Iris pigment epithelial cell (primary cell): ENCODE data around the gene TLE3.
A peak's percentile ranks its signal among the peaks of the same experiment; 100 is the strongest.

Source experiments
- DNase-seq: peaks from one replicate; pipeline ENCODE4 v3.0.0-alpha.2; 2011; ENCODE audit warnings: low read depth

TLE3 gene

GRCh38 chr15:70063261-70063925 is 34.3 kb downstream of the TLE3 start:
- DNase-seq: no peak

GRCh38 chr15:70062321-70062956 is 35.3 kb downstream of the TLE3 start:
- DNase-seq: peak; percentile 93

GRCh38 chr15:70061696-70062270 is 35.9 kb downstream of the TLE3 start:
- no peak for DNase-seq

- DNase-seq: no peak
These were observed 36.8 kb downstream of the TLE3 start for GRCh38 chr15:70060993-70061305.

- DNase-seq: no peak
These were observed 37.3 kb downstream of the TLE3 start for GRCh38 chr15:70060214-70060992.

DNA sequence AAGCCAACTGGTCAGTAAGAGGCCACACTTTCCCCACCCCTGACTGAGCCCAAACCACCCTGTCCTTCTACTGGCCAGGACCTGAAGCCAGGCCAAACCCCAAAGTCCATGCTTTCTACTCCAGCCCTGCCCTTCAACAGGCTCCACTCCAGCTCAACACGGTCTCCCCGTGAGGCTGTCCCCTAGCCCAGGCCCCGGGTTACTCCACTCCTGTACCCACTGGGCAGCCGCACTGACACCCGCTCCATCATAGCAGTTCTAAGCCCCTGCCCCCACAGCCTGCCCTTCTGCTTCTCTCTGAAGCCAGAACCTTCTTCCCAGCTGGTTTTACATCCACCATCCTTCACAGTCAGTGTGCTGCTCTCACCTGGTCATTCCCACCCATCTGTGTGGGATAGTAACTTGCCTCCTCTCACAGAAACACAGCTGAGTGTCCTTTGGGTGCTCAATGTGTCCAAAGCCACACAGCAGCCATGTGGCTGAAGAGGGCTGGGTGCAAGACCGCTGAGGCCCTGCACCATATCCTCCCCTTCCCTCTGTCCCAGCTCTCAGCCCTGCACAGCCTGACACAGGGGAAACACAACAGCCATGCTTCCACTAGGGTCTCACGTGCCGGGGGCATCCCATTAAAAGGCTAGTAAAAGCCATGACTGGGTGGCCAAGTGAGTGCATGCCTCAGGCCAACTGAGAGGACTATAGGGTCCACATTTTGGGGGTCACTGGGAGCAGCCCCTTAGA is 38.1 kb downstream of the TLE3 start:
- DNase-seq: no peak

DNA sequence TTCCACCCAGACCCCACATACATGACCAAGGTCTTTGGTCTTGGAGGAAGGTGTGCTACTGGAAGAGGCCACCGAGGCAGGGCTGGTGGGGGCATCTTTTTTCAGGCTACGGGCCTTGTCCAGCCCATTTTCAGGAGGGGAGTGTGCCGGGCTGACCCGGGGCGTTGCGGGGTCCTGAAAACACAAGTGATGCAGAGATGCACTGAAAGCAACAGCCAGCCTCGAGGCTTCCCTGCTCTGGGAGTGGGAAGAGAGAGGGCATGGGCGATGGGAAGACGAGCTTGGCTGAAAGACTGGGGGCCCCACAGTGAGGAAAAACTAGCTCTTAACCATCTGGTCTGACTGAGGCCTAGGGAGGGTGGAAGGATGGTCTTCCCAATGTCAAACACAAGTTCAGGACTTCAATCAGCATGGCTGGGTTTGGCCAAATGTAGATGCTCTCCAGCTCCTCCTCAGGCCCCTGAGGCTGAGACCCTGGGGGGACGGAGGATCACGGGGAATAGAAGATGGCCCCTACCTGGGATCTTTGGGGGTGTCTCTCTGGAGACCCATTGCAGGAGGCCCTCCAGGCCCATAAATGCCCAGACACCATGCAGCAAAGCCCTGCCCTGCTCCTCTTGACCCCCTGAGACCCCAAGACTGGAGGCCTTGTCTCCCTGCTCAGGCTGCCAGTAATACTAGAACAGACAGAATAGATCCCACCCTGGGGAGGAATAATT is 38.9 kb downstream of the TLE3 start:
- DNase-seq: no peak

DNA sequence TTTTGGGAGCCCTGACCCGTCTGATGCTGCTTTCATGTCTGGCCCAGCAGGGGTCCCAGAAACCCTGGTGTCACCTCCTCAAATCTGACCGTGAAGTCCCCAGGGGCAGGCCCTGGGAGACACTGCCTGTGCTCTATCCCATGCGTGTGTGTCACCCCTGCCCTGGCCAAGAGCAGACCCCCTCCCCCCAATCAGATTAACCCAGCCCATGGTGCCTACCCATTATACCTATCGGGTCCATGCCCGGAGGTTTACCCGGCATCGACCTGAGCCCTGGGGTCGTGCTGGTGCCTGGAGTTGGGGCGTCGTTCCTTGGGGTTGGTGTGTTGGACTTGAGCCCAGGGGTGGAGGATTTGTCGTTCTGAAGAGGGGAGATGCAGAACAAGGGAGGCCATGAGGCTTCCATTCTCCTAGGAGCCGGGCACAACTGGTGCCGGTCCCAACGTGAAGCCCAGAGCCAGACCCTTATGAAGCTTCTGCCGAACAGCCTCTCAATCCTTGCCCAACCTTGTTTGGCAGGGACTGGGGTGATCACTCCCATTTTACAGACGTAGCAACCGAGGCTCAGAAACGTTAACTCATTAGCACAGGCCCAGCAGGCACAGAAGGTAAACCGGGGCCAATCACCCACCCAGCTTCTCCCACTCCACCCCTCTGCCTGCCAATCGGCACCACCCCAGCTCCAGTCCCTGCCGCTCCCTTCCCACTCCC is 39.6 kb downstream of the TLE3 start:
- DNase-seq: no peak

DNA sequence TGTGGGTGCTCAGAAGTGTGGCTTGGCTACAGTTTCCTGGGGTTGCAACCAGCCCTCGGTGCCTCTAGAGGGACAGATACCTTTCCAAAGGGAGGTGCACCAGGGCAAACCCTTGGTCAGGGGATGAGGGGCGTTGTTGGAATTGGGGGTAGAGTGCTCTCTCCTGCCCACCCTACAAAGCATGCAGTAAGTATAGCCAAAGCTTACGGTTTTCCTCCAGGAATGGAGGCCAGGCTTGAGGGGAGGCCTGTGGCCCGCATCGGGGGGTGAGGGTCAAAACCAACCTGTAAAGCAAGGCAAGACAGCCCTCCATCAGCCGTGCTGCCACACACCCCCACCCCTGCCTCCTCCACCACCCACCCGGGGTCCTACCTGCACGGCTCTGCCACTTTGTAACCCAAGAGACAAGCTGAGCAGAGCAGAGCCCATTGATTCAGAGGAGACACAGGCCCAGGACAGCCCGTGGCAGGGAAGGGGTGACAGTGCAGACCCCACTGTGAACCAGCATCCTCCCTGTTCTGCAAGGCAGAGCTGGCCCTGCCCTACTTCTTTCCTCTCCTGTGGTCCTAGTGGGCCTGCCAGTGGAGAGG is 41.5 kb downstream of the TLE3 start:
- no peak for DNase-seq

GRCh38 chr15:70055601-70056051 is 42.1 kb downstream of the TLE3 start:
- no peak for DNase-seq

DNA sequence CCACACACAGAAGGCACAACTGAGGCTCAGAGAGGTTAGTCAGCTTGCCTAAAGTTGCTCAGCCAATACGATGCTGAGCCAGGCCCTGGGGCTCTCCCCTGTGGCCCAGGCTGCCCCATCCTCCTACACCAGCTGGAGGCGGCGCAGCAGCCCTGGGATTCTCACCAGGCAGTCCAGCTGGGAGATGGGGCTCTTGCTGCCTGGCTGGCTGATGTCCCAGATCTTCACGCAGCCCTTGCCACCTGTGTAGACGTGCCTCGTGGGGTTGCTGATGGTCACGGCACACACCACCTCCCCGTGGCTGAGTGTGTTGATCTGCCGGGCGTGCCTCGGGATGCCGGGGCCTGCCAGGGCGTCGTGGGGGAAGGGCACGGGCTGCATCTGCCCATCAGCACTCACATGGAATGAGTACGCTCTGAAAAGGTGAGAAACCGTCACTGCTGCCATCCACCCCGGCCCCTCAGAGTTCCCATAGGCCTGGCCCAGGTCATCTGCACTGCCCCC is 42.8 kb downstream of the TLE3 start:
- DNase-seq: no peak

- DNase-seq: no peak
These were observed 43.4 kb downstream of the TLE3 start for GRCh38 chr15:70054366-70054765.

- DNase-seq: no peak
These were observed 43.9 kb downstream of the TLE3 start for GRCh38 chr15:70053716-70054229.

DNA sequence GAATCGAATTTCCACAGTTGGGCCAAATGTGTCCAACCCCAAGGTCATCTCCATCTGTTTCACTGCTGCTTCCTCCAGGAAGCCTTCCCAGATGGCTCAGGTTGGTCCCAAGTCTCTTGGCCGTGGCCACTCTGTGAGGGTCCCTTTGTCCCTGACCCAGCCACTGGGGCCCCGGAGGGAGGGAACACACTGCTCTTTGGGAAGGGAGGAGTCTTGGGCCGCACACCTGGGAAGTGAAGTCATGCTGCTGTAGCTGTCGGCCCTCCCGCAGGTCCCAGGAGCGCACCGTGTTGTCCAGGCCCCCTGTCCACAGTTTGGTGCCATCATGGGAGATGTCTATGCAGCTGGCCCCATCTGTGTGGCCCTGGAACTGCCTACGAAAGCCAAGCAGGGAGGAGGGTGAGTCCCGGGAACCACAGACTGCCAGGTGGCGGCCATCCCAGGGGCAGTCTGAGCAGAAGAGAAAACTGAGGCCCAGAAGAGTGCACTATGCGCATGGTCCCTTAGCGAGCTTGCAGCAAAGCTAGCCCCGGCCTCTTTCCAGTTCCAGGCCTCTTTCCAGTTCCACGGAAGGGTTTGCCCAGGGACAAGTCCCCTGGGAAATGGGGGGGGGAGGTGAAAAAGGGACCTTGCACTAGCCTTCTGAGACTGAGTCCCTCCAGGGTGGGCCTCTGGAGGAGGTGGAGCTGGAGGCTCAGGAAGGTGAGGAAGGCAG is 44.6 kb downstream of the TLE3 start:
- DNase-seq: no peak

GRCh38 chr15:70051948-70052633 is 45.6 kb downstream of the TLE3 start:
- DNase-seq: no peak

DNA sequence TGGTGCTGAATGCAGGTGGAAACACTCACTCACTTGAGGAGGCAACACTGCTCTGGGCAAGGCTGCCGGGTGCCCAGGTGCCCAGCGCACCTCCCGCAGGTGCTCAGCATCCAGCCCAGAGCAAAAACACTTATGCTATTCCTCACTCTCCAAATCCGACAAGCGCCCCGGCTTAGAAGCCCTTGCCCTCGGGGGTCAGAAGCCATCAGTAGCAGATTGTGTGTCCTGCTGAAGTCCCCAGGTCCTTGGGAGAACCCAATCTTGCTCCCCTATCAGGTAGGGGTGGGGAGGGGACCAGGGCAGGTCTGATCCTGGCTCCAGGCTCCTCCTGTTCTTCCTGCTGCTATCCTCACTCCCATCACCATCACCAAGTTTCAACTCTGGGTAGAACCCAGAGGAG is 46.7 kb downstream of the TLE3 start:
- no peak for DNase-seq

DNA sequence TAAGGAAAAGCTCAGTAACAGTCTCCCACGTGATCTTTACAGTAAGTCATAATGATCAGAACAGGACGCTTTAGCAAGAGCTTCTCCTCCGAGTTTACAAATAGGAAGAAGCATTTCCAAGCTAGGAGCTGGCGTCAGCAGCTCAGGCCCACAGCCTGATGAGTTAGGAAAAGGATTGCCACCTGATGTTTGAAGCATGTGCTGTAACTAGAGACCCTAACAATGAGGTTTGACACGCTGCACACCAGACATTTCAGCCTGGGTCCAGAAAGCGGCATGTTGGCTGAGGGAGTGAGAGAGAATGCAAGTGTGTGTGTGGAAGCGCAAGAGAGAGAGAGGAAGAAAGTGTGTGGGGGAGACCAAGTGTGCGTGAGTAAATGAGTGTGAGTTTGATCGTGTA is 47.3 kb downstream of the TLE3 start:
- no peak for DNase-seq

GRCh38 chr15:70049701-70050301 is 47.9 kb downstream of the TLE3 start:
- DNase-seq: no peak
